ENCODE results near the gene ATF5.
A peak's percentile ranks its signal among the peaks of the same experiment; 100 is the strongest.
"Not testable (repeated sequence)": the region's sequence is repeated elsewhere in the genome, so short reads cannot be mapped to it uniquely, and the experiment has no call there.

ATF5 gene

GRCh38 chr19:49923055-49924003, 5.7 kb upstream of the ATF5 start:
- in situ Hi-C loops (cut with HindIII; ENCODE audit: low sequenced_read_pairs): no loop called here

GRCh38 chr19:49924004-49924880, 4.8 kb upstream of the ATF5 start:
- in situ Hi-C loops (cut with HindIII; ENCODE audit: low sequenced_read_pairs): no loop called here
- no peak for DNase-seq (ENCODE audit: low read depth)
- no peak for TF ChIP-seq CTCF (IDR thresholded peaks at IDR 0.05; ENCODE audit: low read depth, low read length, missing control alignments)
- no peak overlapping the region for H3K4me3 ChIP-seq (ENCODE audit: low read depth, low read length)

More at GRCh38 chr19:49923055-49924003, 5.7 kb upstream of the ATF5 start:
- no peak overlapping the region for H3K4me3 ChIP-seq (ENCODE audit: low read depth, low read length)
- no peak for DNase-seq (ENCODE audit: low read depth)
- no peak for TF ChIP-seq CTCF (IDR thresholded peaks at IDR 0.05; ENCODE audit: low read depth, low read length, missing control alignments)

- DNase-seq (ENCODE audit: low read depth); H3K4me3 ChIP-seq (ENCODE audit: low read depth, low read length); in situ Hi-C loops (cut with HindIII; ENCODE audit: low sequenced_read_pairs): not testable (repeated sequence)
These were observed 4.2 kb upstream of the ATF5 start for GRCh38 chr19:49924881-49925210.

GRCh38 chr19:49925486-49925885, 3.5 kb upstream of the ATF5 start:
- no peak for TF ChIP-seq CTCF (IDR thresholded peaks at IDR 0.05; ENCODE audit: low read depth, low read length, missing control alignments)
- DNase-seq (ENCODE audit: low read depth): no peak
- in situ Hi-C loops (cut with HindIII; ENCODE audit: low sequenced_read_pairs): no loop called here
- no peak overlapping the region for H3K4me3 ChIP-seq (ENCODE audit: low read depth, low read length)

- H3K4me3 ChIP-seq (ENCODE audit: low read depth, low read length): no peak overlapping the region
- in situ Hi-C loops (cut with HindIII; ENCODE audit: low sequenced_read_pairs): no loop called here
- DNase-seq (ENCODE audit: low read depth): no peak
- TF ChIP-seq CTCF (IDR thresholded peaks at IDR 0.05; ENCODE audit: low read depth, low read length, missing control alignments): no peak
These were observed 2.5 kb upstream of the ATF5 start for GRCh38 chr19:49926515-49926914.

GRCh38 chr19:49927526-49928264, 1.3 kb upstream of the ATF5 start:
- peak overlapping the region; percentile 65 for H3K4me3 ChIP-seq (ENCODE audit: low read depth, low read length)
- no peak for DNase-seq (ENCODE audit: low read depth)
- no peak for TF ChIP-seq CTCF (IDR thresholded peaks at IDR 0.05; ENCODE audit: low read depth, low read length, missing control alignments)
- in situ Hi-C loops (cut with HindIII; ENCODE audit: low sequenced_read_pairs): no loop called here
